HG02610 (cell line): ENCODE measurements around the gene CUL4A.
"Not testable (repeated sequence)": the region's sequence is repeated elsewhere in the genome, so short reads cannot be mapped to it uniquely, and the experiment has no call there.

ENCODE experiments used
- ATAC-seq: cut with Tn5 transposase; IDR thresholded peaks from one replicate; pipeline ENCODE4 v1.9.1; 2021; ENCODE audit warnings: mild to moderate bottlenecking, moderate library complexity; ENCODE audit not compliant: unreplicated experiment

CUL4A gene

GRCh38 chr13:113233101-113233500, 23.7 kb downstream of the CUL4A start:
- no peak for ATAC-seq

DNA sequence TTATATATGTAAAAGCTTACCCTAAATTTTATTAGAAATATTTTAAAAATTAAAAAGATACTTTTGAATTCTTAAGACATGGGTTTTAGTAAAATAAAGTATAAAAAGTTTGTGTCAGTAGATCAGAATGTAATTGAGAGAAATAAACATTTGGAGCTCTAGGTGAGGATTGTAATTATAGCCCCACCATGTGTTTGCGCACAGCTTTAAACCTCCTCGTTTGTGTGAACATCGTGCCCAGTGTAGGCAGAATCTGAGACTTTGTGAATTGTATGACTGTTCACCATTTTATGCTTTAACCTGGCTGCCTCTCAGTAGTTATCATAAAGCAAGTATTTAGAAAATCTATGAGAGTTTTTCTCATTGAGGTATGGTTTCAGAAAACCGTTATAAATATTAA, 29.1 kb downstream of the CUL4A start:
- ATAC-seq, result no peak

- no peak for ATAC-seq
Measured at GRCh38 chr13:113239357-113239756, 29.9 kb downstream of the CUL4A start.

GRCh38 chr13:113239986-113240385, 30.6 kb downstream of the CUL4A start:
- ATAC-seq, result no peak

DNA sequence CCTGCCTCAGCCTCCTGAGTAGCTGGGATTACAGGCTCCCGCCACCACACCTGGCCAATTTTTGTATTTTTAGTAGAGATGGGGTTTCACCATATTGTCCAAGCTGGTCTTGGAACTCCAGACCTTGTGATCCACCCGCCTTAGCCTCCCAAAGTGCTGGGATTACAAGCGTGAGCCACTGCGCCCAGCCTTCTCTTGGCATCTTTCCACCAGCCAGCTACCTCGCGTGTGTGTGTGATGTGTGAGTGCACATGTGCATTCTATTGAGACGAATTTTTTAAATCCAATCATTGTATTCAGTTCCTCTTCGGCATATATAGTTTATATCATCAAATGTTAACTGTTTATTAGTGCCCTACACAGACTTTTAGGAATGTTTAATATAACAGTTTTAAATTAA, 32.2 kb downstream of the CUL4A start:
- not testable (repeated sequence) for ATAC-seq

GRCh38 chr13:113243847-113244246, 34.4 kb downstream of the CUL4A start:
- ATAC-seq, result no peak

GRCh38 chr13:113245849-113246796, 36.7 kb downstream of the CUL4A start:
- ATAC-seq, result no peak

DNA sequence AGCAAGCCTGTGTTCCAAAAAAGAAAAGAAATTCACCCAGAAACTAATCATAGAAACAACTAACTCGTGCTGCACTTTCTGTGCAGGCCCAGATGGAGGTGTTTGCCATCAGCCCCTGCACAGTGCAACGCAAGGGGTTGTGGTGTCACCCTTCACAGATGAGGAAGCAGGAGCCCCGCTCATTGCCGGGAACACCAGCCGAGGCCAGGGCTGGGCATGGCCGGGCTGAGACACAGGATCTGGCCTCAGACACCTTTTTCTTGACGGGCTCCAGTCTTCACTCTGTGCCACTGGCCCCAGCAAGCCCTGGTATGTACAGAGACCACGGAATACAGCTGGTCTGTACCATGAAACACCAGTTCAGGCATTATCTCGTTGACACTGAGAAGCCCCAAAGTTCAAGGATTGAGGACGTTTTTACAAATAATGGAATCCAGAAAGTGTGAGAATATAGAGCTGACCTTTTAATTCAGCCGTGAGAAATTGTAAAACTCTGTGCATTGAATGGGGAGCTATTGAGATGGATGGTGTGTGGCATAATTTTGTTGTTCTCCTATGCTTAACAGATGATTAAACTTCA, 43.2 kb downstream of the CUL4A start:
- ATAC-seq, result no peak

DNA sequence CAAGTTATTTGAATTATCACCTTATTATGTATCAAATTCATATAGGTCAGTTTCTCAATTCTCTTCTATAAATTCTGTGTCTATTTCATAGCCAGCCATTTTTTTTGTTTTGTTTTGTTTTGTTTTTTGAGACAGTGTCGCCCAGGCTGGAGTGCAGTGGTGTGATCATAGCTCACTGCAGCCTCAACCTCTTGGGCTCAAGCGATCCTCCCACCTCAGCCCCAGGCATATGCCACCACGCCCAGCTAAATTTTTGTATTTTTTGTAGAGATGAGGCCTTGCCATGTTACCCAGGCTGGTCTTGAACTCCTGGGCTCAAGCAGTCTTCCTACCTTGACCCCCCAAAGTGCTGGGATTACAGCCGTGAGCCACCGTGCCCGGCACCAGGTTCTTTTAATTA, 48.5 kb downstream of the CUL4A start:
- not testable (repeated sequence) for ATAC-seq

DNA sequence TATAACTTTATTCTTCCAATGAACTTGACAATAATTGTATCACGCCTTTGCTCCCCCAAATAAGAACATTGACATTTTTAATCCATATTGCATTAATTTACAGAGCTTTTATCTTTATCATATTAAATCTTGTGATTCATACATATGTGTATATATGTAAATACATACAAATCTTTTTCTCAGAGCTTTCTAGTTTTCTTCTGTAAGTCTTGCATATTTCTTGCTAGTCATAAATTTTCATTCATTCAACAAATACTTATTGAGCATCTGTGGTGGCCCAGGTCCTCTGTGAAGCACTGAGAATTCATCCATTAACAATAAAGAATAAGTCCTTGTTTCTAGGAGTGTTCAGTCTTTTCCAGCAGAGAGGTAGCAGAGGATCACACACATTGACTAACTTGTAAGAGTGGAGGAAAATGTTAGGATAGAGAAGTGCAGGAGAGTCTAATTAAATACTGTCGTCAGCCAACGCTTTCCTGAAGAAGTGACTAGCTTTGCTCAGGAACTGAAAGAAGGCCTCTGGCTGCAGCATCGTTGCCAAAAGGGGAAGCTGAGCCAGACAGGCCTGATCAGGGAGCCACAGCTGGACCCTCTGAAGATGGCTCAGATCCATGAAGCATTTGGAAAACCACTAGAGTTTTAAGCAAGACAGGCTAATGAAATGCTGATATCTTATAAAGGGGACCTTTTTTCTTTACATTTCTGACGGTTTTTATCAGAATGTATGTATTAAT, 49.1 kb downstream of the CUL4A start:
- no peak for ATAC-seq

DNA sequence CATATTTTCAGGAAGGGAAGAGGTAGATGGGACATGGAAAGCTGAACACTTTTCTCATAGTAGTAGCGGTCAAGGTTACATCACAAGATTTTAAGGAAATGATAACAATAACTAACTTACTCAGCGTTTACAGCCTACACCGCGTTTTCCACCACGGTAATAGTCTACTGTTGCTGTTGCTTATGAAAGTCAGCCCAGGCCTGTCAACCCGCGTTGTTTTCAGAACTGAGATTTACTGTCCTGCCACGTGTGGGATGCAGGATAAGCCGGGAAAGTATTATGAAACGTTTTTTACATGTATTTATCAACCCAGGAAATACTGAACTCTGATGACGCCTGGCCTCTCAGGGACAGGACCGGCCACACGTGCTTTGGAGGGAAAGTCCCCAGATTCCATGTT, 51.6 kb downstream of the CUL4A start:
- ATAC-seq, result no peak

- ATAC-seq, result not testable (repeated sequence)
Measured at GRCh38 chr13:113263016-113263415, 53.6 kb downstream of the CUL4A start.

- no peak for ATAC-seq
Measured at GRCh38 chr13:113267642-113268405, 58.4 kb downstream of the CUL4A start.

DNA sequence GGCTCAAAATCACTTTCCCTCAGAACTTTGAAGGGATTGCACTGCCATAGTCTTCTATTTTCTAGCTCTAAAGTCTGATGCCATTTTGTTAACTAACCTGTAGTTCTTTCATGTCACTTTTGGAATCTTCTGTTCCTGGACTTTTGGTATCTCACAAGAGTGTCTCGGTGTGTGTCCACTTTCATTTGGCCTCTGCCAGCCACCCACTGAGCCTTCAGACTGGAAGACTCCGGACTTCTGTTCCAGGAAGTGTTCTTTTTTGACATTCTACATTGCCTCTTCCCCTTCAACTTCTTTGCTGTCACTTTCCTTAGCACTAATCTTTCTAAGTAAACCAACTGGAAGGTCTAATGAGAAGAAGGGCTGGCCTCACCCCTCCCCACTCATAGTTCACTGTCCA, 62.6 kb downstream of the CUL4A start:
- no peak for ATAC-seq

GRCh38 chr13:113272701-113273181, 63.3 kb downstream of the CUL4A start:
- no peak for ATAC-seq

GRCh38 chr13:113273321-113273720, 63.9 kb downstream of the CUL4A start:
- ATAC-seq, result no peak

DNA sequence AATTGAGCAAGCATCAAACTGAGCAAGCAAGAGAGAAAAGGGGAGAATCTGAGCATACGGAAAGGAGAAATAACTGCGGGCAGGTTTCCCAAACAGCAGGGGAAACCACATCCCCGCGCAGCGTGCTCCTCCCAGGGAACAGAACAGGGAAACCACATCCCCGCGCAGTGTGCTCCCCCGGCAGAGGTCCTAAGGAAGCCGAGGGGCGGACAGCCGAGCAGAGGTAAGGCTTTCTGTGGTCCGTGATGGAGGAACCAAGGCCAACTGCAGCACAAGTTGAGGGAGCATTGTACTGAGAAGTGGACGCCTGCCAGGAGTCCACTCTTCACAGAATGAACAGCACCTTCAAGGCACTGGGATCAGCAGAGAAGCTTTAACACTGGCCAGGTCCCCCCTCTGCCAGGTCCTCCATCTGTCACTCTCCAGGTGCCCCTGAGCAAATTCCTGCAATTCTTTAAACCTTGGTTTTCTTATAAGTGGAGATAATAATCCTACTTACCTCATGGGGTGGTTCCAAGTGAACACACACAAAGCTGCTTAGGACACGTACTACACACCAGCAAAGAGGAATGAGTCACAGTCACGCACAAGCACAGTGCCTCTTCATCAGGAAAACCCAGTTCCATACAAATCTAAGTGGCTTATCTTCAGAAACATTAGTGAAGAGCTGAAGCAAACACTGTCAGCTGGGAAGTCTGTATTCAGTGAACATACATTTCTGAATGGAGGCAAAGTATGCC, 64.6 kb downstream of the CUL4A start:
- ATAC-seq, result no peak

GRCh38 chr13:113274721-113275120, 65.3 kb downstream of the CUL4A start:
- no peak for ATAC-seq

- ATAC-seq, result no peak
Measured at GRCh38 chr13:113275387-113275786, 66.0 kb downstream of the CUL4A start.

DNA sequence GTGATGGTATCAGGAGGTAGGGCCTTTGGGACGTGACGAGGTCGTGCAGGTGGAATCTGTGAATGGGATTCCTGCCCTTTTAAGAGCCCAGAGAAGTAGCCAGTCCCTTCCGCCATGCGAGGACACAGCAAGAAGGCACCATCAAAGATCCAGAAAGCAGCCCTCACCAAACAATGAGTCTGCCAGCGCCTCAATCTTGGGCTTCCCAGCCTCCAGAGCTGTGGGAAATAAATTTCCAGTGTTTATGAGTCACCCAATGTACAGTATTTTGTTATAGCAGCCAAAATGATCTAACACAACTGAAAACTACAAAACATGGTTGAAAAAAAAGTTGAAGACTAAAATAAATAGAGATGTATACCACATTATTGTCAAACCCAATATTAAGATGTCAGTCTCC, 70.7 kb downstream of the CUL4A start:
- ATAC-seq, result no peak
